Fibroblast of peridontal ligament (primary cell): Measurements from ENCODE around the gene SOX6.
"Not testable (repeated sequence)": the region's sequence is repeated elsewhere in the genome, so short reads cannot be mapped to it uniquely, and the experiment has no call there.

ENCODE experiments used
- DNase-seq: peaks from one replicate; pipeline ENCODE4 v3.0.0-alpha.2; 2010; ENCODE audit errors: extremely low read depth

SOX6 gene

GRCh38 chr11:16149476-16149875, 206.9 kb downstream of the SOX6 start:
- no peak for DNase-seq

DNA sequence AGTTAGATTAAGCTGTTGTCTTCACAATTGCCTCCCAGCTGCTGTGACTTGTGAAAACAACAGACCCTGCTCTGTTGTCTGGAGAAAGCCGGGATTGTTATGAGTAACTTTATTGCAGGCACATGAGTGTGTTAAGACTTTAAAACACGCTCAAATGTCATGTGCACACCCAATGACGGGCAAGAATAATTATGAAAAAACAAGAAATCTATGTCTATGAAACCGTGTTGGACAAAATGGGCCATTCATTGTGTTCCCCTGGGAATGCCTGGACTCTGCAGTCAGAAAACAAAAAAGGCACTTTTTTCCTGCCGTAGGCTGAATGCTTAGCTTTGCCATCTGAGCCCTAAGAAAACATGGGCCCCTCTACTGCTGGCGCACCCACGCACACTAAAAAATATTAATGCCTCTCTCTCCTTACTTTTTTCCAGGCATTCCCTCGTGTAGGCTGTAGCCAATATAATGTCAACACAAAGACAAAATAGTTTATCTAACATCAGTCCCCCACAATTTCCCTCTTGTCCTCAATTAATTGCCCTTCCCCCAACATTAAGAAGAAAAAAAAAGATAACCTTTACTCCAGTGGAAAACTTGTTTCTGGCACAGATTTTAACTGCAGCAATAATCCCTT, 207.9 kb downstream of the SOX6 start:
- DNase-seq = no peak

DNA sequence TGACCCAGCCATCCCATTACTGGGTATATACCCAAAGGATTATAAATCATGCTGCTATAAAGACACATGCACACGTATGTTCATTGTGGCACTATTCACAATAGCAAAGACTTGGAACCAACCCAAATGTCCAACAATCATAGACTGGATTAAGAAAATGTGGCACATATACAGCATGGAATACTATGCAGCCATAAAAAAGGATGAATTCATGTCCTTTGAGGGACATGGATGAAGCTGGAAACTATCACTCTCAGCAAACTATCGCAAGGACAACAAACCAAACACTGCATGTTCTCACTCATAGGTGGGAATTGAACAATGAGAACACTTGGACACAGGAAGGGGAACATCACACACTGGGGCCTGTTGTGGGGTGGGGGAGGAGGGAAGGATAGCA, 209.4 kb downstream of the SOX6 start:
- not testable (repeated sequence) for DNase-seq

DNA sequence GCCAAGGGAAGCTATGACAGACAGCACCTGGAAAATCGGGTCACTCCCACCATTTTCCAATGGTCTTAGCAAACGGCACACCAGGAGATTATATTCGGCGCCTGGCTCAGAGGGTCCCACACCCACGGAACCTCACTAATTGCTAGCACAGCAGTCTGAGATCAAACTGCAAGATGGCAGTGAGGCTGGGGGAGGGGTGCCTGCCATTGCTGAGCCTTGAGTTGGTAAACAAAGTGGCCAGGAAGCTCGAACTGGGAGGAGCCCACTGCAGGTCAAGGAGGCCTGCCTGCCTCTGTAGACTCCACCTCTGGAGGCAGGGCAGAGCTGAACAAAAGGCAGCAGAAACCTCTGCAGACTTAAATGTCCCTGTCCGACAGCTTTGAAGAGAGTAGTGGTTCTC, 214.7 kb downstream of the SOX6 start:
- not testable (repeated sequence) for DNase-seq

GRCh38 chr11:16141162-16141561, 215.2 kb downstream of the SOX6 start:
- not testable (repeated sequence) for DNase-seq

GRCh38 chr11:16136792-16137390, 219.5 kb downstream of the SOX6 start:
- DNase-seq = peak; percentile 21

- DNase-seq = no peak
Observed at GRCh38 chr11:16133867-16134266, 222.5 kb downstream of the SOX6 start.

- no peak for DNase-seq
Observed at GRCh38 chr11:16127732-16128131, 228.6 kb downstream of the SOX6 start.

DNA sequence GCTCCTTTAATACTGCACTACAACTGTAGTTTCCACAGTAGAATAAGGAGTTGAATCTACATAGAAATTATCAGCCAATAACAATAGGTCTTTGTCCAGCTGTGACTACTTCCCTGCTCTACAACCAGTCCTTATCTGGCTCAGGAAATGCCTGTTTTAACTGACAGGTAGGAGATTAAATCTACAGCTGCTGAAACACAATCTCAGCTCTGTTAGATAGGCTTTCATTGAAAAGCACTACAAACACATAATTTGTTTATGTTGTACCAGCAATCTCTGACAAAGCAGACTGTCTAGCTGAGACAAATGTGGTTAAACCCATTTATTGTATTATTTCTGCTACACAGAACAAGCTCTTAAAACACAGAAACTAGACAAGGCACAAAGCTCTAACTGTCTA, 230.0 kb downstream of the SOX6 start:
- DNase-seq = no peak

- no peak for DNase-seq
Observed at GRCh38 chr11:16125796-16126195, 230.6 kb downstream of the SOX6 start.

- no peak for DNase-seq
Observed at GRCh38 chr11:16124390-16124789, 232.0 kb downstream of the SOX6 start.

DNA sequence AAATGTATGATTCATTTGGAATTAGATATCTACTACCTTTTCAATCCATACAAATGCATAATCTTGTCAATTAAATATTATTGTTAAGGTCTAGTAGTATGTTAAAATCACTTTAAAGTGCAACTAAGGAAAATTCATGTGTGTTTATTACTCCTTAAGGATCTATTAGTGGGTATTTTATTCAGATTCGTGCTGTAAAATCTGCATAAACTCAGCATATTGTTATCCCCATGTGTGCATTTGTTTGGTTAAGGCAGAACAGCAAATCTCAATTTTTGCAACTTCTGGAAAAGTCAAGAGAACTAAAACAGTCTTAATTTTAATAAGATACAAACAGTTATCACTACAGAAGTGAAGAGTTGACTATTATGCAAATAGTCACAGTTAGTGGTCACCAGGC, 234.5 kb downstream of the SOX6 start:
- DNase-seq = no peak

DNA sequence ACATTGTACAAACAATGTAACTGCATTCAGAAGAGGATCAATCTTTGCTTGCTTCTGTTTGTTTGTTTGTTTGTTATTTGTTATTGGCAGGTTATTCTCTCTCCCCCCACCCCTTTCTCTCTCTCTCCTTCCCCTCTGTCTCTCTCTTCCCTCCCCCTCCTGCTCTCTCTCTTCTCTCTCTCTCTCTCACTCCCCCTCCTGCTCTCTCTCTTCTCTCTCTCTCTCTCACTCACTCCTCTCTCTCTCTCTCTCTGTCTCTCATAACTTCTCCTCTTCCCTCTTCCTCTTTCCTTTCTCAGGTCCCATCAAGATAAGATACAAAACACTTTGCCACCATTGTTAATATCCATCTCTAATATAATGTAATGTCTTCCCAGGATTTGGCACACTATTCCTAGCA, 236.3 kb downstream of the SOX6 start:
- DNase-seq = no peak

GRCh38 chr11:16117989-16118756, 238.2 kb downstream of the SOX6 start:
- DNase-seq = no peak

DNA sequence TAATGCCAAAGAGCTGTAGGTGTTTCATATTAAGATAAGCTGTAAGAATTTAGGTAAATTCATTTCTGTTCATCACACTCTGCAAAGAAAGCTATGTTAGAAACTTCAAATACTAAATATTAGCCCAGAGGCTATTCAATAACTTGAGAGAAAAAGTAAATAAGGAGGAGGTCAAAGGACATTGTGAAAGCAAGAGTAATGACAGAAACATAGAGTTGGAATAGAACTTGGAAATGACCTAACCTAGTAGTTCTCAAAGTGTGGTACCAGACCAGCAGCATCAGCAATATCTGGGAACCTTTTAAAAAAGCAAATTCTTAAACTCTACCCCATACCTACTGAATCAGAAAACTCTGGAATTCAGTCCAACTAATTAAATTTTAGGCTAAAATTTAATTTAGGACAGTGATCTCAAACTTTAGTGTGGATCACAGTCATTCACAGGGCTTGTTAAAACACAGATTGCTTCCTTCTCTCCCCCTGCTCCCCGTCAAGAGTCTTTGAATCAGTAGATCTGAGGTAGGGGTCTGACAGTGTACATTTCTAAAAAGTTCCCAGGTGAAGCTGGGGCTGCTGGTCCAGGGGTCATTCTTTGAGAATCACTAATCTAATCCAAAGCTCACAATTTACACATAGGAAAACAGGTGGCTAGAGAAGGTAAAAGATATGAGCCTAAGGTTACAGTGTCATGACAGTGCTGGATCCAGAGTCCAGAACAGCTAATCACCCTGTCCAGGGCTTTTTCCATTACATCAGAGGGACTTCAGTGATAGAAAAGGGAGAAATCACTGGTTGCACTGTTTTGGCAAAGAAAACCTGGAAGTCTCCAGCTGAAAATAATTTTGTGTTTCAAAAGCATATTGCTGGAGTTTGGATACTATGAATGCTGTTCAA, 241.1 kb downstream of the SOX6 start:
- no peak for DNase-seq

DNA sequence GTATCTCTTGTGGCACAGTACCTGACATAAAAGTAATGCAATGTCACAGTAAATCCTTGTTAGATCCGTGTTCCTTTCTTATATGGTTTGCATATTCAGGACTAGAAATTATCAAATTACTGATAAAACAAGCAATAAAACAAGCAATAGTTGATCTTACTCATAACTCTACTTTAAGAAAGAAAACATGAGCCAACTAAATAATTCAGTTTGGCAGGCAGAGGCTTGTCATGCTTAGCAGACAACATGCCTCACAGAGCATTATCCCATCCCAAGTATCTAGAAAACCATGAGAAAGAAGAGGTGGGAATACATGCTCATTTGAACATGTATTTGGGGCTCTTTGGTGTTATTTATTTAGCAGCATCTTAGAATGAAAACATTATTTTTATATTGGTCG, 241.9 kb downstream of the SOX6 start:
- DNase-seq = no peak

GRCh38 chr11:16111690-16112089, 244.7 kb downstream of the SOX6 start:
- DNase-seq = no peak

DNA sequence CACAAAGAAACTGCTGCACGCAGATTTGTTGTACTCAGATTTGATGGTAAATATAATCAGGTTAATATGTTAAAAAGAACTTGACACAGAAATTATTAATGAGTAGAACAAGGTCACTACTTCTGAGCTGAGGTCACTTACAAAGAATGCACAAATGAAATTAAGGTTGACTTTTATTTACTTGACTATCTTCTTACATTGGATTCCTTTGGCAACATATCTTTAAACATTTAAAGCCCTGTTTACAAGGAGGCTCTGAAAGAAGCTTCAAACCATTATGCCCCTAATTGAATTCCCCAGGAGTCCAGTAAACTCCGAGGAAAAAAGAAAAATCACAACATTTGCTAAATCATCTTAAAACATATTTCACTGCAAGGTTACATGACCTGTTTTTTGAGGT, 245.5 kb downstream of the SOX6 start:
- DNase-seq = no peak

GRCh38 chr11:16099343-16099900, 256.9 kb downstream of the SOX6 start:
- peak; percentile 58 for DNase-seq

- DNase-seq = peak; percentile 20
Observed at GRCh38 chr11:16098526-16099205, 257.7 kb downstream of the SOX6 start.

DNA sequence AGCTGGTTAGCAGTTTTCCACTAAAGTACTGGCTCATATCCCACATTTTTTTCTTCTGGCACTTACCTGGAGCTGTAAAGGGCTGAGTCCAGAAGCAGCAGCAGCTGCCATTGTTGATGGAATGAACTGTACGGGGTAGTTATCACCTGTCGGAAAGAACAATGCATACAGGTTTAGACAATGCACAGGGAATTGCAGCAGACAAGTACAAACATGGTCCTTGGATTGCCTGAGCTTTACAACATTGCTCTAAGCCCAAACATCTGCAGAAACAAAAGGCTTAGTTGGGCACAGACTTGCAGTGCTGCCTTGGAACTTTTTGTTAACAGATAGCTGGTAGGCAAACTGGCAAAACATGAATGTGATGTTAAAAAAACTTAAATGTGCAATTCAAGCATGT, 258.8 kb downstream of the SOX6 start:
- no peak for DNase-seq
